Measurements from ENCODE around the gene THNSL1. TPM values are rescaled to one million over a fixed set of nuclear protein-coding genes. Genes with fewer than 3 reads are reported as not detected.

The THNSL1 gene
- total RNA-seq, 1 donor from 2014 or later, result 6.5 TPM

GRCh38 chr10:24982319-24983112 lies 33.9 kb upstream of the THNSL1 start:
- Mint-ChIP-seq H3K4me1 (ENCODE audit: low read depth) (no peaks in the 10 kb centered on the region), H3K27ac (no peak overlapping the region), H3K27me3 (peaks cover 2% of the 10 kb centered on the region), H3K36me3 (ENCODE audit: insufficient read depth) (no peaks in the 10 kb centered on the region), H3K4me3 (ENCODE audit: low read depth) (no peak overlapping the region), H3K9me3 (ENCODE audit: low read depth) (no peaks in the 10 kb centered on the region)
- DNase-seq (ENCODE audit: low spot score, unreplicated experiment), result no peak
- no peak for TF ChIP-seq CTCF (IDR thresholded peaks at IDR 0.05; ENCODE audit: unreplicated experiment)

GRCh38 chr10:24983130-24983529 lies 33.3 kb upstream of the THNSL1 start:
- H3K36me3 Mint-ChIP-seq (ENCODE audit: insufficient read depth), result no peaks in the 10 kb centered on the region
- H3K27ac Mint-ChIP-seq, result no peak overlapping the region
- no peaks in the 10 kb centered on the region for H3K9me3 Mint-ChIP-seq (ENCODE audit: low read depth)
- no peak for TF ChIP-seq CTCF (IDR thresholded peaks at IDR 0.05; ENCODE audit: unreplicated experiment)
- H3K4me1 Mint-ChIP-seq (ENCODE audit: low read depth), result no peaks in the 10 kb centered on the region
- DNase-seq (ENCODE audit: low spot score, unreplicated experiment), result no peak
- H3K27me3 Mint-ChIP-seq, result peaks cover 2% of the 10 kb centered on the region
- H3K4me3 Mint-ChIP-seq (ENCODE audit: low read depth), result no peak overlapping the region

GRCh38 chr10:24983946-24984345 lies 32.5 kb upstream of the THNSL1 start:
- no peak for DNase-seq (ENCODE audit: low spot score, unreplicated experiment)
- Mint-ChIP-seq H3K27ac (no peak overlapping the region), H3K36me3 (ENCODE audit: insufficient read depth) (no peaks in the 10 kb centered on the region), H3K9me3 (ENCODE audit: low read depth) (no peaks in the 10 kb centered on the region), H3K27me3 (peaks cover 1% of the 10 kb centered on the region), H3K4me1 (ENCODE audit: low read depth) (no peaks in the 10 kb centered on the region), H3K4me3 (ENCODE audit: low read depth) (no peak overlapping the region)
- TF ChIP-seq CTCF (IDR thresholded peaks at IDR 0.05; ENCODE audit: unreplicated experiment), result no peak

- Mint-ChIP-seq H3K4me3 (ENCODE audit: low read depth) (no peak overlapping the region), H3K27me3 (no peaks in the 10 kb centered on the region), H3K4me1 (ENCODE audit: low read depth) (no peaks in the 10 kb centered on the region), H3K9me3 (ENCODE audit: low read depth) (no peaks in the 10 kb centered on the region), H3K36me3 (ENCODE audit: insufficient read depth) (no peaks in the 10 kb centered on the region), H3K27ac (no peak overlapping the region)
- no peak for DNase-seq (ENCODE audit: low spot score, unreplicated experiment)
- no peak for TF ChIP-seq CTCF (IDR thresholded peaks at IDR 0.05; ENCODE audit: unreplicated experiment)
Measured at GRCh38 chr10:24984906-24985305, 31.5 kb upstream of the THNSL1 start.

- H3K9me3 Mint-ChIP-seq (ENCODE audit: low read depth), result no peaks in the 10 kb centered on the region
- H3K27ac Mint-ChIP-seq, result peak overlapping the region; percentile 50
- peaks cover 1% of the 10 kb centered on the region for H3K4me1 Mint-ChIP-seq (ENCODE audit: low read depth)
Measured at GRCh38 chr10:24988831-24989640, 27.4 kb upstream of the THNSL1 start.

More at GRCh38 chr10:24988831-24989640, 27.4 kb upstream of the THNSL1 start:
- Mint-ChIP-seq H3K27me3 (peaks cover 2% of the 10 kb centered on the region), H3K36me3 (ENCODE audit: insufficient read depth) (no peaks in the 10 kb centered on the region), H3K4me3 (ENCODE audit: low read depth) (no peak overlapping the region)
- no peak for DNase-seq (ENCODE audit: low spot score, unreplicated experiment)
- TF ChIP-seq CTCF (IDR thresholded peaks at IDR 0.05; ENCODE audit: unreplicated experiment), result no peak

All from progenitor cell of endocrine pancreas (in vitro differentiated cells).